ENCODE data around the gene MCM10. TPM values are rescaled to one million over a fixed set of nuclear protein-coding genes. Genes with fewer than 3 reads are reported as not detected.

MCM10 gene
- total RNA-seq, result 1 to 10 TPM in 1 of 4 donors, under 1 TPM in 3; 0.64 to 1.5 (median 0.78) TPM

DNA sequence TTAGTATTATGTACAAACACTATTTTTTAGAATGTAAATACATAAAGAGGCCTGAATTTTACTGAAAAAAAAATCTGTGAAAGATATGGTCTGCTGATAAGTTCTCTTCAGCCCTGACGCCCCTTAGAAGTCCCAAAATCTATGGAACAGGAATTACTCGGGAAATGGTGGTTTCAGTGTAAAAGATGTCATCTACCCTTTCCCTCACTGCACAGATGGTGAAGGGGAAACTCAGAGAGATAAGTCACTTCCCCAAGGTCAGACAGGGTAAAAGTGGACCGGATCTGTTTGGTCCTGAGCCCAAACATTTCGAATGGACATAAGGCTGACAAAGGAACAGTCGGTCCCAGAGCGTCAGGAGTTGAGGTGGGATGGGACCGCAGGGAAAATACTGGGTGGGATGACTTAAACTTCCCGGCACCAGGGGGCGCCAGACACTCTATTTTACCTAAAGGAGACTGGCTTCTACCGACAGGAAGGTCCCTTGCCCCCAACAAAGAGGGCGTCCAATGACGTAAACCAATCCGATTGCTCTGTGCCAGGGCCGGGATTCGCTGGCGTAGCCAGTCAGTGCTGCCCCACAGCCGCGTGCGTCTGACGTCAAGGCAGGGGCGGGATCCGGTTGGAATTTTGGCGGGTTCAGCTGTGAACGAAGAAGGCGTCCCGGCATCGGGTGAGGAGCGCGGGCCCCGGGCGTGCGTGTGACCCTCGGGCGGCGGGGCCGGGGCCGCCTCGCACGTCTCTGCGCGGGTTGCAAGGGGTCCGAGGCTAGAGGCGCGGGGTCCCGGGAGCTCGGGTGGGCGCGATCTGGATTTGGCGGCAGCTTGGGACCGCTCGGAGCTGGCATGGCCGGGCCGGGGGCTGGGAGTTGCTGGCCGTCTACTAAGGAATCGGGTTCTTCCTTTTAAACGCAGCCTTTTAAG, at the start of gene MCM10:
TSS of gene MCM10 (plus strand) at position 625 of the 923 bp plus-strand sequence. CDS start 2,645 bp downstream, outside the sequence.
- peaks cover 4 to 9% of the 10 kb centered on the region in 2 donors for H3K4me1 ChIP-seq
- intact Hi-C loops (cut with DNase I; ENCODE audit: low total_unique reads) (loop anchor here (1.0 to 2.0 kb wide), 3 partner anchors 24 to 280 kb away; no protein-coding TSS in a partner anchor), in situ Hi-C loops (cut with MboI; ENCODE audit: low sequenced_read_pairs in 4 of 4) (loop anchor here (5.0 to 10.0 kb wide), 2 partner anchors 134 to 141 kb away; partner anchors contain the start of gene PHYH (in 3 of the 4))
- peak within 1 kb of the TSS; percentile 48 to 58 (median 51) for H3K4me3 ChIP-seq
- DNase-seq (peak; percentile 97 to 98), ATAC-seq (peak; percentile 99)
- H3K9me3 ChIP-seq, result no peaks in the 10 kb centered on the region
- peak within 1 kb of the TSS in 1 of 4 donors; percentile 32 for H3K27ac ChIP-seq
- no peaks in the 10 kb centered on the region for H3K36me3 ChIP-seq
- no peaks in the 10 kb centered on the region for H3K27me3 ChIP-seq
- TF ChIP-seq, protein P1, sequence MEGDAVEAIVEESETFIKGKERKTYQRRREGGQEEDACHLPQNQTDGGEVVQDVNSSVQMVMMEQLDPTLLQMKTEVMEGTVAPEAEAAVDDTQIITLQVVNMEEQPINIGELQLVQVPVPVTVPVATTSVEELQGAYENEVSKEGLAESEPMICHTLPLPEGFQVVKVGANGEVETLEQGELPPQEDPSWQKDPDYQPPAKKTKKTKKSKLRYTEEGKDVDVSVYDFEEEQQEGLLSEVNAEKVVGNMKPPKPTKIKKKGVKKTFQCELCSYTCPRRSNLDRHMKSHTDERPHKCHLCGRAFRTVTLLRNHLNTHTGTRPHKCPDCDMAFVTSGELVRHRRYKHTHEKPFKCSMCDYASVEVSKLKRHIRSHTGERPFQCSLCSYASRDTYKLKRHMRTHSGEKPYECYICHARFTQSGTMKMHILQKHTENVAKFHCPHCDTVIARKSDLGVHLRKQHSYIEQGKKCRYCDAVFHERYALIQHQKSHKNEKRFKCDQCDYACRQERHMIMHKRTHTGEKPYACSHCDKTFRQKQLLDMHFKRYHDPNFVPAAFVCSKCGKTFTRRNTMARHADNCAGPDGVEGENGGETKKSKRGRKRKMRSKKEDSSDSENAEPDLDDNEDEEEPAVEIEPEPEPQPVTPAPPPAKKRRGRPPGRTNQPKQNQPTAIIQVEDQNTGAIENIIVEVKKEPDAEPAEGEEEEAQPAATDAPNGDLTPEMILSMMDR (IDR thresholded peaks at IDR 0.05 in 4 of 5, conservative IDR thresholded peaks at IDR 0.05 in 1 of 5), result peak; percentile 82 to 94 (median 92)
- no peak for TF ChIP-seq POLR2A (IDR thresholded peaks at IDR 0.05)

DNA sequence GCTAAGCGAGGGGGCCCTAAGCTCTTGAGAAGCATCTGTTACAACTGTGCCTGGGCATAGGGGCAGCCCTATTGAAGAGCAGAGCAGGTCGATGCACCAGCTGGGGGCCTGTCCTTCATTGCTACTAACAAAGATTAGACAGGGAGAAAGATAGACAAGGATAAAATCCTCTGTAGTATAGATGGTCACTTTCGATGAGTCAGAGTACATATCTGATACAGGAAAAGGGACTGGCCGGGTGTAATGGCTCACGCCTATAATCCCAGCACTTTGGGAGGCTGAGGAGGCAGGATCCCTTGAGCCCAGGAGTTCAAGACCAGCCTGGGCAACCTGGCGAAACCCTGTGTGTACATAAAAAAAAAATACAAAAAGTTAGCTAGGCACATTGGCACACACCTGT, 47.8 kb upstream of the MCM10 start:
- Histone ChIP-seq H3K27ac (peak overlapping the region; percentile 64 to 98 (median 81)), H3K9me3 (no peaks in the 10 kb centered on the region)
- in situ Hi-C loops (cut with MboI; ENCODE audit: low sequenced_read_pairs in 4 of 4), result no loop called here

GRCh38 chr10:13115832-13116803, 45.2 kb upstream of the MCM10 start:
- H3K36me3 ChIP-seq, result peaks cover 0 to 63% of the 10 kb centered on the region in 2 donors
- ATAC-seq, result peak; percentile 63 to 67

More for the DNA sequence above, 47.8 kb upstream of the MCM10 start:
- intact Hi-C loops (cut with DNase I; ENCODE audit: low total_unique reads), result no loop called here
- no peak for DNase-seq
- peaks cover 34 to 47% of the 10 kb centered on the region in 2 donors for H3K4me1 ChIP-seq
- no peaks in the 10 kb centered on the region for H3K27me3 ChIP-seq
- ATAC-seq, result no peak
- H3K4me3 ChIP-seq, result no peak overlapping the region
- peaks cover 0 to 67% of the 10 kb centered on the region in 2 donors for H3K36me3 ChIP-seq
- TF ChIP-seq, protein P1 (IDR thresholded peaks at IDR 0.05 in 4 of 5, conservative IDR thresholded peaks at IDR 0.05 in 1 of 5), result no peak
- TF ChIP-seq POLR2A (IDR thresholded peaks at IDR 0.05), result no peak

More at GRCh38 chr10:13115832-13116803, 45.2 kb upstream of the MCM10 start:
- peak; percentile 57 to 73 for DNase-seq
- in situ Hi-C loops (cut with MboI; ENCODE audit: low sequenced_read_pairs in 4 of 4) (no loop called here), intact Hi-C loops (cut with DNase I; ENCODE audit: low total_unique reads) (loop anchor here (5.0 kb wide), 1 partner anchor 186 kb away; the partner anchor contains the start of gene PHYH)
- Histone ChIP-seq H3K27ac (peak overlapping the region; percentile 86 to 97 (median 92)), H3K4me3 (peak overlapping the region in 2 of 4 donors; percentile 19 to 20), H3K9me3 (no peaks in the 10 kb centered on the region), H3K4me1 (peaks cover 48 to 58% of the 10 kb centered on the region in 2 donors), H3K27me3 (no peaks in the 10 kb centered on the region)
- TF ChIP-seq, protein P1 (IDR thresholded peaks at IDR 0.05 in 4 of 5, conservative IDR thresholded peaks at IDR 0.05 in 1 of 5), result no peak
- peak in 1 of 2 donors; percentile 49 for TF ChIP-seq POLR2A (IDR thresholded peaks at IDR 0.05)
